Testis (tissue), 2 donors: ENCODE data around the gene SERPINE2.

Experiments used
- CTCF ChIP-seq, 3 experiments: fragments of 450-650 bp in 2 of 3; fragments of 200-600 bp in 1 of 3; sonication (generic) in 1 of 3; IDR thresholded peaks; one replicate each; pipeline ENCODE4 v1.5.1; 2016 to 2019; ENCODE audit warnings: antibody characterized with exemption in 3 of 3, mild to moderate bottlenecking in 2 of 3, moderate library complexity in 1 of 3
- POLR2A ChIP-seq: fragments of 450-650 bp; IDR thresholded peaks from one replicate; pipeline ENCODE4 v1.6.1; 2017; ENCODE audit warnings: antibody characterized with exemption, mild to moderate bottlenecking, moderate library complexity

GRCh38 chr2:224042191-224042696 is 3.2 kb upstream of the SERPINE2 start:
- TF ChIP-seq POLR2A (no peak), CTCF (IDR thresholded peaks at IDR 0.05) (no peak)
